Limb (tissue), 2 donors: ENCODE measurements around the gene KDM7A.
"Not testable (repeated sequence)": the region's sequence is repeated elsewhere in the genome, so short reads cannot be mapped to it uniquely, and the experiment has no call there.

Experiments
- DNase-seq, 2 donors: peaks; one replicate each; pipeline ENCODE4 v3.0.0-alpha.2; 2016; ENCODE audit errors: extremely low spot score in 2 of 2

KDM7A gene

DNA sequence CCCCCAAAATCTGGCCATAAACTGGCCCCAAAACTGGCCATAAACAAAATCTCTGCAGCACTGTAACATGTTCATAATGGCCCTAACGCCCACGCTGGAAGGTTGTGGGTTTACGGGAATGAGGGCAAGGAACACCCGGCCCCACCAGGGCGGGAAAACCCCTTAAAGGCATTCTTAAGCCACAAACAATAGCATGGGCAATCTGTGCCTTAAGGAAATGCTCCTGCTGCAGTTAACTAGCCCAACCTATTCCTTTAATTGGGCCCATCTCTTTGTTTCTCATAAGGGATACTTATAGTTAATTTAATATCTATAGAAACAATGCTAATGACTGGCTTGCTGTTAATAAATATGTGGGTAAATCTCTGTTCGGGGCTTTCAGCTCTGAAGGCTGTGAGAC lies 26.2 kb upstream of the KDM7A start:
- DNase-seq, result not testable (repeated sequence)

DNA sequence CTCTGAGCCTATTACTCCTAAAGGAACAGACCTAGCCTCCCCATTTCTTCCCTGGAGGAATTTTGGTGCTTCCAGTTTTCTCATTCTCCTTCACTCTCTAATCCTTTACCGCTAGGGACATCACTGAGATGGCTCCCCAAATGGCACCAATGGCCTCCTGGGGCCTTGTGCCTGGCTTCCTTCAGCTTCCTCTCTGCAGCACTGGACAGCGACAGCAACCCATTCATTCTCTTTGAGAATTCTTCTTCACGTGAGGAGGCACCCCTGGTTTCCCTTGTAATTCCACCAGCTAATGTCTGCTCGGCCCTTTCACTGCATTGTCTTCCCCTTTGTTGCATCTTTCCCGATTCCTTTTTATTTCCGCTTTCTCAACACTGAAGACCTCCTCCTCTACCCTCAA lies 24.6 kb upstream of the KDM7A start:
- DNase-seq, result no peak

- DNase-seq, result no peak
These were observed 23.5 kb upstream of the KDM7A start for GRCh38 chr7:140200061-140200989.

- no peak for DNase-seq
These were observed 21.2 kb upstream of the KDM7A start for GRCh38 chr7:140197938-140198337.

DNA sequence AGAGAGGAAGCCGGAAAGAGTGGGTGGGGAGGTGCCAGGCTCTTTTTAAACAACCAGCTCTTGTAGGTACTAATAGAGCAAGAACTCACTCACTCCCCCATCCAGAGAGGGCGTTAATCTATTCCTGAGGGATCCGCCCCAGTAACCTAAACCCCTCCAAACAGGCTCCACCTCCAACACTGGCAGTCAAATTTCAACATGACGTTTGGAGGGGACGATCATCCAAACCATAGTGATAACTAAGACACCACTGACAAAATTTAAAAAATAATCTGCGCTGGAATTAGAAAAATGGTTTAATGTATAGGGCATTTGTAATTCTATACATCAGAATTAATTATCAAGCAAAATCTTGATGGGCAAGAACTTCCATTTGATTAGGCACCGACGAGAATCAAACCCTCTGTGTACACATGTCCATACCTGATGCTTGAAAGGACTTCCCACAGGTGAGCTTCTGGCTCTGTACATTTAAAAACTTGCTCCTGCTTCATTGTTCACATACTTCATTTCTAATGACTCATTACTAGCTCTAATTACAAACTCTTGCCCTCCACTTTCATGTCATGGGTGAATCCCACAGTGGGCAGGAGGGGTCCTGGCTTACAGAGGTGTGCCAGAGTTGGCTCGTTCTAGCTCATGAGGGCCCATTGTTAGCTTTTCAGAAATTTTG lies 20.6 kb upstream of the KDM7A start:
- DNase-seq, result no peak

DNA sequence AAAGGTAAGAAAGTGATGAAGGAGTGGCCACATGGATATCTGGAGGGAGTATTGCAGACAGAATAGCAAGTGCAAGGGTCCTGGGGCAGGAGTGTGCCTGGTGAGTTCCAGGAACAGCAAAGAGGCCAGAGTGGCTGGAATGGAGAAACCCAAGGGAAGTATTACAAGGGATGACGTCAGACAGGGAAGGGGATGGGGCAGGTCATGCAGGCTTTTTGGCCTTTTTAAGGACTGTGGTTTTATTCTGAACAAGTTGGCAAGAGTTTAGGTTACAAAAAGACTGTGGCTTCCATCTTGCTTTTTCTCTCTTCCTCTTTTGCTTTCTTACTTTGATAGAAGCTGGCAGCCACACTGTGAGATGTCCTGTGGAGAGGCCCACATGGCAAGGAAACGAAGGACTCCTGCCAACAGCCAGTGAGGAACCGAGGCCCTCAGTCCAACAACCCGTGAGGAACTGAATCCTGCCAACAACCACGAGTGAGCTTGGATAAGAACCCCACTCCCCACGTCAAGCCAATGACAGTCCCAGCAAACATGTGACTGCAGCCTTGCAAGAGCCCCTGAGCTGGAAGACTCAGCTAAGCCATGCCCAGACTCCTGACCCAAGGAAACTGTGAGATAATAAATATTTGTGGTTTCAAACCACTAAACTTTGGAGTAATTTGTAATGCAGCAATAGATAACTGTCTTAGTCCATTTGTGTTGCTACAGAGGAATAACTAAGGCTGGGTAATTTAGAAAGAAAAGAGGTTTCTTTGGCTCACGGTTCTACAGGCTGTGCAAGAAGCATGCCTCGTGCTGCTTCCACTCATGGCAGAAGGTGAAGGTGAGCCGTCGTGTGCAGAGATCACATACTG lies 19.8 kb upstream of the KDM7A start:
- no peak for DNase-seq

GRCh38 chr7:140195859-140196258 lies 19.1 kb upstream of the KDM7A start:
- DNase-seq, result no peak

DNA sequence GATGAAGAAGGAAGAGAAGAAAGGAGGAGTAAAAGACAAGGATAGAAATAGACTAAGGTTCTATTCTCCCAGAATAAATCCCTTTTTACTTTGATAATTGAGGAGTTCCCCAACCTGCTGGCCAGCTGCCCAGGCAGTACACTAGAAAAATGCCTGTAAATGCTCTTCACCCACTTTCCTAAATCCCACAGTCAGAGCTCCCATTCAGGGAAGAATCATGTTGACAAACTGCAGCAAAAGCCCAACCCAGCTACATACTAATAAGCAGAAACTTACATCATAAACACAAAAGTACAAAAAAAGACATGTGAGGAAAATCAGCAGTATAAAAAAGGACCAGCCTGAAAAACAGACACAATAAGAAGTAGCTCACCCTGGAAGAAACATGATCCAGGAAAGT lies 15.8 kb upstream of the KDM7A start:
- no peak for DNase-seq

GRCh38 chr7:140192176-140192575 lies 15.4 kb upstream of the KDM7A start:
- no peak for DNase-seq

DNA sequence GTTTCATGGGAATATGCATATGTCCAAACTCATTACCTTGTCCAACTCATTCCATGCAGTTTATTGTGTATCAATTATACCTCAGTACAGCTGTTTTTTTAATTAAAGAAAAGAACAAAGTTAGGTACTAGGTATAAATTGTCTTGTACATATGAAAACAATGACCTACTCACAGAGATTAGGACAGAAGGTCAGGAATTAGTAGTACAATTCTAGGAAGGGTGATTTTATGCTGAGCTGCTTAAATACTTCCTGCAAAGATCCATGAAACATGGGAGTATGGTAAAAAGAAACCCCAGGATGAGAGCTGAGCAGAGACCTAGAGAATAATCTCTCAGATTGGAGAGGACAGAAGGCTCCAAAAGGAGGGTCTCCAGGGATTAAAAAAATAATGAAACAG lies 13.8 kb upstream of the KDM7A start:
- DNase-seq, result no peak

DNA sequence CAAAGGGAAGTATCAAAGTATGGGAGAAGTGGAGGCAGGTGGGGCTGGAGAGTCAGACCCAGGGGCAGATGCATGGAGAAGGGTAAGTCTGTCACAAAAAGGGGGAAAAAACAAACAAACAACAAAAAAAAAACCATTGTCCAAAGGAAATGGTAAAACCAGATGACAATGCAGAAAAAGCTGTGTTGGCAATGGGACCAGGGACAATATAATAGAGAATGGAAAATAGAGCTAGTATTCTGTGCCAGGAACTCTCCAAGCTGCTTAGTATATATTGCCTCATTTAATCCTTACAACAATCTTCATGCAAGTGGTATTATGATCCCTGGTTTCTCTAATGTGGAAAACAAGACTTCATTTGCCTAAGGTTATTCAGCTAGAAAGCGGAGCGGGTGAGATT lies 13.1 kb upstream of the KDM7A start:
- no peak for DNase-seq

- DNase-seq, result no peak
These were observed 6.1 kb upstream of the KDM7A start for GRCh38 chr7:140182917-140183316.

DNA sequence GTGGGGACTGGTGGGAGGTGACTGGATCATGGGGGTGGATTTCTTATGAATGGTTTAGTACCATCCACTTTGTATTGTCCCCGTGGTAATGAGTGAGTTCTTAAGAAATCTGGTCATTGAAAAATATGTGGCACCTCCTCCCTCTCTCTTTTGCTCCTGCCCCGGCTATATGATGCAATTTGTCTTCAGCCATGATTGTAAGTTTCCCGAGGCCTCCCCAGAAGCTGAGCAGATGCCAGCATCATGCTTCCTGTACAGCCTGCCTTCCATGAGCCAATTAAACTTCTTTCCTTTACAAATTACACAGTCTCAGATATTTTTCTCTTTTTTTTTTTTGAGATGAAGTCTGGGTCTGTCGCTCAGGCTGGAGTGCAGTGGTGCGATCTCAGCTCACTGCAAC lies 2.6 kb upstream of the KDM7A start:
- DNase-seq, result no peak

DNA sequence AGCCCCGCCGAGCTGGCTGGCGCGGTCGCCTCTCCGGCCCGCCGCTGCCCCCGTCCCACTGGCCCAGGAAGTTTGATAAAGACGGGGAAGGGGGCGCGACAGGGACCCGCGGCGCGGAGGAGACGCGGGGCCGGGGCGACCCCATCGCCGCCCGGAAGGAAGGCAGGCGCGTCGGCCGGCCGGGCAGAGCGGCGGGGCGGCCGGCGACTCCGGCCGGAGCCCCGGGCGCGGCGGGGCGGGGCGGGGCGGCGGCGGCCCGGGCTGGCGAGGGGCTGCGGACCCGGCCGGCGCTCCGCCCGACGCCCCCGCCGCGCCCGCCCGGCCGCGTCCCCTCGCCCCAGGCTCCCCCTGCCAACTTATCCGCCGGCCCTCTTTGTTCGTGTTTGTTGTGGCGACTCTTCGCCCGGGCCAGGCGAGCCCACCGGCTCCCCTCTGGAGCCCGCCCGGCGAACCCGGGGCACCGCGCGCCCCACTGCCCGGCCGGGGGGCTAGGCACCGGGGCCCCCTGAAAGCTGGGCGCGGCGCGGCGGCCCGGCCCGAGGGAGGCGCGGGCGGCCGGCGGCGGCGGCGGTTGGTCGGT lies 571 bp downstream of the KDM7A start:
- DNase-seq, result no peak

DNA sequence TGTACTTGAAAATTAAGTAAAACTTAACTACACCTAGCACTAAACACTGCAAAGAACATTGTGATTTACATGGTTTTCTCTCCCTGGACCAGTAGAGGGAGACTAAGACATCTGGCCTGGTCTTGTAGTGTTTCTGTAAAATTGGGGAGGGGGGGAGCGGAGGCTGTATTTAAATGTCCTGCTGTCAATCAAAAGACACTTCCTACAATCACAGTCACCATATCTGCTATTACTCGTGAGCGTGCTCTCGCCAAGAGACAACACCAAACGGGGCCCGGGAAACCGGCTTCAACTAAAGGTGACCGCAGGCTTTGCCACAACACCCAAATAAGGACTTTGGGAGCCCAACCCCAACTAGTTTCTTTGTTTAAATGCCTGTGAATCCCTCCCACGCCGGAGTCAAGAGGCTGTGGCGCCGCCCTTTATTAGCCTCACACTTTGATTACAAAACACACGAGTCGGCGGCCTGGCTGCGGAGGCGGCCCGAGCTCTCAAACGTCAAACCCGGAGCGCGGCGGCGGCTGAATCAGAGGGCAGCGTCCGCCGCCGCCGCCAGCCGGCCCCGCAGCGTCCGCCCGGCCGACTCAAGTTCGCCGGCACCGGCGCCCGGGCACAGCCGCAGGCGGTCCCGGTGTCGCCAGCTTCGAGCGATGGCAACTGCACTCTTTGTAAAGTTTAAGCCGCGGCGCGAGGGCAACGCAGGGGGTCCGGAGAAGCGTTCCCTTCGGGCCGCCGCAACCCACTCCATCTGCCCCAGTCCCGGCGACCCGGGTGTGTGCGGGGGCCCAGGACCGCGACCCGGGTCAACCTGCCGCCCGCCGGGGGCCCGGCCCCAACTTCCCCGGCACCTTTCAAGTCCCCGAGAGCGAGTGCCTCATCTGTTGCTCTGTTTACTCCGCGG lies 1.3 kb downstream of the KDM7A start:
- peak; percentile 83 to 92 for DNase-seq

DNA sequence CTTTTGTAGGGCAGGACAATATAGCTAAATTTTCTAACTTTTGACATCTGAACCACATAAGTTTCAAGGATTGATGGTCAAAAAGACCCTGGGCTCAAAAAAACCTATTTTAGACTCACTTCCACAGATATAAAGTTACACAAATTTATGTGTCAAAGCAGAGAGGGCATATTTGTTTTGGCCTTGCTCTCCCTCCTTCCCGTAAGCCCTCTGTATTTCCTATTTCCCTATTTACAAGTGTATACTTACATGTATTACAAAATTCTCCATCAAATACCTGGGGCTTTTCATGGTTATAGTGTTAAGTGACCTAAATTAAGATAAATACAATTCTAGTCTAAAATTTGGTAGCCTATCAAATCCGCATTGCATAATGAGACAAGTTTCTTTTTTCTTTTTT lies 2.6 kb downstream of the KDM7A start:
- no peak for DNase-seq

- DNase-seq, result no peak
These were observed 6.4 kb downstream of the KDM7A start for GRCh38 chr7:140170375-140170774.

GRCh38 chr7:140168816-140169215 lies 8.0 kb downstream of the KDM7A start:
- DNase-seq, result no peak

DNA sequence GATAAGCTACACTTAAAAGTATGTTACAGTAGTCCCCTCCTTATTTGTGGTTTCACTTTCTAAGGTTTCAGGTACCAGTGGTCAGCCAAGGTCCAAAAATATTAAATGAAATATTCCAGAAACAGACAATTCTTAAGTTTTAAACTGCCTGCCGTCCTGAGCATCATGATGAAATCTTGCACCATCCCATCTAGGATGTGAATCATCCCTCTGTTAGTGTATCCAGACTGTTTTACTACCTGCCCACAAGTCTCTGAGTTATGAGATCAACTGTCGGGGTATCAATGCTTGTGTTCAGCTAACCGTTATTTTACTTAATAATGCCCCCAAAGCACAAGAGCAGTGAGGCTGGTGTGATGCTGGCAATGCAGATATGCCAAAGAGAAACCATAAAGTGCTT lies 11.4 kb downstream of the KDM7A start:
- DNase-seq, result no peak

DNA sequence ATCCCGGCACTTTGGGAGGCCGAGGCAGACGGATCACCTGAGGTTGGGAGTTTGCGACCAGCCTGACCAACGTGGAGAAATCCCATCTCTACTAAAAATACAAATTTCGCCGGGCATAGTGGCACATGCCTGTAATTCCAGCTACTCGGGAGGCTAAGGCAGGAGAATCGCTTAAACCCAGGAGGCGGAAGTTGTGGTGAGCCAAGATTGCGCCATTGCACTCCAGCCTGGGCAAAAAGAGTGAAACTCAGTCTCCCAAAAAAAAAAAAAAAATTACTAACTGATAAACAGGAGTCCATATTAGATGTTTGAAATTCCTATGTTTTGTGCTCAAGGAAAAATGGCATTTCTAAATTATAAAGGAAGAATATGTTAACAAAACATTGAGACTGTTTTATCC lies 14.7 kb downstream of the KDM7A start:
- DNase-seq, result not testable (repeated sequence)

DNA sequence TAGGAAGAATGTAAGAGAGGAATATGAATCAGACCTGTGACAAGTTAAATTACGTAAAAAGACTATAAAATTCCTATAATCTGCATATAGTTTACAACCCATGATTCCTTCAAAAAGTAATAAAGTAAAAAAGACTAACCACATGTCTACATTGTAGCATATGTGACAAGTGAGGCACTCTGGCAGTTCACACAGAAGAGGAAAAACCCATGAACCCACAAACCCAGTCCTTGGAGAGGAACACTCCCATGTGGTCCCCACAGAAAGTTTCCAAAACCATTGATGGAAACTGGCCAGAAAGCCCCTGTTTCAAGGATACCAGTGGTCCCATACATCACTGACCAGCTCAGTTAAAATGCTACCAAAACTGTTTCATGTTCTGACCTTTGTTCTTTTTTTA lies 15.7 kb downstream of the KDM7A start:
- no peak for DNase-seq
